ENCODE results near the gene NOXO1. TPM values are rescaled to one million over a fixed set of nuclear protein-coding genes. Genes with fewer than 3 reads are reported as not detected.

NOXO1 gene
- total and polyA plus RNA-seq, 2 experiments from 2014 or later = 2.0 to 2.6 TPM

DNA sequence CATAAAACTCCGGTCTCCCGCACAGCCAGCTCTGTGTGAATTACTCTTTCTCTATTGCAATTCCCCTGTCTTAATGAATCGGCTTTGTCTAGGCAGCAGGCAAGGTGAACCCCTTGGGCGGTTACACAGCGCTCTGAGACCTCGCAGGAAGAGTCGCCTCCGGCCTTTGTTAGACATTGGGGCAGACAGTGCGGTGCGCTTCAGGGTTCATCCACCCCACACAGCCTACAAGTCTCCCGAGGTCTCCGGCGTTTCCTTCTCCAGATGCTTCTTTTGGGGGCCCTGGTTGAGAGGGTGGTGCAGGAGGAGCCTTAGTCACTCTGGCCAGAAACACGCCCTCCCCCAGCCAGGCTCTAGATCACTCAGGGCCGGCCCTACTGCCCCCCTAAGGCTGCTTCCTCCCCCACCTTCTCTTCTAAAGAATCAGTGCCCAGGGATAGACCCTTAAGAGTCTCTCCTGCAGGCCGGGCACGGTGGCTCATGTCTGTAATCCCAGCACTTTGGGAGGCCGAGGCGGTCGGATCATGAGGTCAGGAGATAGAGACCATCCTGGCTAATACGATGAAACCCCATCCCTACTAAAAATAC lies 36.6 kb downstream of the NOXO1 start (continued):
- TF ChIP-seq, protein P1, sequence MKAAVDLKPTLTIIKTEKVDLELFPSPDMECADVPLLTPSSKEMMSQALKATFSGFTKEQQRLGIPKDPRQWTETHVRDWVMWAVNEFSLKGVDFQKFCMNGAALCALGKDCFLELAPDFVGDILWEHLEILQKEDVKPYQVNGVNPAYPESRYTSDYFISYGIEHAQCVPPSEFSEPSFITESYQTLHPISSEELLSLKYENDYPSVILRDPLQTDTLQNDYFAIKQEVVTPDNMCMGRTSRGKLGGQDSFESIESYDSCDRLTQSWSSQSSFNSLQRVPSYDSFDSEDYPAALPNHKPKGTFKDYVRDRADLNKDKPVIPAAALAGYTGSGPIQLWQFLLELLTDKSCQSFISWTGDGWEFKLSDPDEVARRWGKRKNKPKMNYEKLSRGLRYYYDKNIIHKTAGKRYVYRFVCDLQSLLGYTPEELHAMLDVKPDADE (IDR thresholded peaks at IDR 0.05) = no peak
- TF ChIP-seq POLR2AphosphoS5 (IDR thresholded peaks at IDR 0.05; ENCODE audit: low read depth) (no peak), ZNF114 (CRISPR knock-in tag; IDR thresholded peaks at IDR 0.05) (no peak), NANOG (IDR thresholded peaks at IDR 0.05; ENCODE audit: borderline replicate concordance) (no peak), ZNF331 (CRISPR knock-in tag; IDR thresholded peaks at IDR 0.05; ENCODE audit: low read depth) (no peak), EZH2phosphoT487 (IDR thresholded peaks at IDR 0.05; ENCODE audit: unreplicated experiment) (no peak), STAT1 (IDR thresholded peaks at IDR 0.05; ENCODE audit: unreplicated experiment) (no peak), JUNB (IDR thresholded peaks at IDR 0.05; ENCODE audit: unreplicated experiment) (no peak), EZH2 (IDR thresholded peaks at IDR 0.05; ENCODE audit: low read depth, unreplicated experiment) (no peak), CREB1 (CRISPR knock-in tag; IDR thresholded peaks at IDR 0.05; ENCODE audit: low read depth) (no peak)
- TF ChIP-seq, protein P2, sequence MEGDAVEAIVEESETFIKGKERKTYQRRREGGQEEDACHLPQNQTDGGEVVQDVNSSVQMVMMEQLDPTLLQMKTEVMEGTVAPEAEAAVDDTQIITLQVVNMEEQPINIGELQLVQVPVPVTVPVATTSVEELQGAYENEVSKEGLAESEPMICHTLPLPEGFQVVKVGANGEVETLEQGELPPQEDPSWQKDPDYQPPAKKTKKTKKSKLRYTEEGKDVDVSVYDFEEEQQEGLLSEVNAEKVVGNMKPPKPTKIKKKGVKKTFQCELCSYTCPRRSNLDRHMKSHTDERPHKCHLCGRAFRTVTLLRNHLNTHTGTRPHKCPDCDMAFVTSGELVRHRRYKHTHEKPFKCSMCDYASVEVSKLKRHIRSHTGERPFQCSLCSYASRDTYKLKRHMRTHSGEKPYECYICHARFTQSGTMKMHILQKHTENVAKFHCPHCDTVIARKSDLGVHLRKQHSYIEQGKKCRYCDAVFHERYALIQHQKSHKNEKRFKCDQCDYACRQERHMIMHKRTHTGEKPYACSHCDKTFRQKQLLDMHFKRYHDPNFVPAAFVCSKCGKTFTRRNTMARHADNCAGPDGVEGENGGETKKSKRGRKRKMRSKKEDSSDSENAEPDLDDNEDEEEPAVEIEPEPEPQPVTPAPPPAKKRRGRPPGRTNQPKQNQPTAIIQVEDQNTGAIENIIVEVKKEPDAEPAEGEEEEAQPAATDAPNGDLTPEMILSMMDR (conservative IDR thresholded peaks at IDR 0.05; ENCODE audit: low read depth in 2 of 2) = no peak
- TF ChIP-seq, protein P3, sequence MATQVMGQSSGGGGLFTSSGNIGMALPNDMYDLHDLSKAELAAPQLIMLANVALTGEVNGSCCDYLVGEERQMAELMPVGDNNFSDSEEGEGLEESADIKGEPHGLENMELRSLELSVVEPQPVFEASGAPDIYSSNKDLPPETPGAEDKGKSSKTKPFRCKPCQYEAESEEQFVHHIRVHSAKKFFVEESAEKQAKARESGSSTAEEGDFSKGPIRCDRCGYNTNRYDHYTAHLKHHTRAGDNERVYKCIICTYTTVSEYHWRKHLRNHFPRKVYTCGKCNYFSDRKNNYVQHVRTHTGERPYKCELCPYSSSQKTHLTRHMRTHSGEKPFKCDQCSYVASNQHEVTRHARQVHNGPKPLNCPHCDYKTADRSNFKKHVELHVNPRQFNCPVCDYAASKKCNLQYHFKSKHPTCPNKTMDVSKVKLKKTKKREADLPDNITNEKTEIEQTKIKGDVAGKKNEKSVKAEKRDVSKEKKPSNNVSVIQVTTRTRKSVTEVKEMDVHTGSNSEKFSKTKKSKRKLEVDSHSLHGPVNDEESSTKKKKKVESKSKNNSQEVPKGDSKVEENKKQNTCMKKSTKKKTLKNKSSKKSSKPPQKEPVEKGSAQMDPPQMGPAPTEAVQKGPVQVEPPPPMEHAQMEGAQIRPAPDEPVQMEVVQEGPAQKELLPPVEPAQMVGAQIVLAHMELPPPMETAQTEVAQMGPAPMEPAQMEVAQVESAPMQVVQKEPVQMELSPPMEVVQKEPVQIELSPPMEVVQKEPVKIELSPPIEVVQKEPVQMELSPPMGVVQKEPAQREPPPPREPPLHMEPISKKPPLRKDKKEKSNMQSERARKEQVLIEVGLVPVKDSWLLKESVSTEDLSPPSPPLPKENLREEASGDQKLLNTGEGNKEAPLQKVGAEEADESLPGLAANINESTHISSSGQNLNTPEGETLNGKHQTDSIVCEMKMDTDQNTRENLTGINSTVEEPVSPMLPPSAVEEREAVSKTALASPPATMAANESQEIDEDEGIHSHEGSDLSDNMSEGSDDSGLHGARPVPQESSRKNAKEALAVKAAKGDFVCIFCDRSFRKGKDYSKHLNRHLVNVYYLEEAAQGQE (IDR thresholded peaks at IDR 0.05; ENCODE audit: unreplicated experiment) = no peak

Measured in GM23338 (cell line).